Activated naive CD4-positive, alpha-beta T cell treated with anti-CD3 and anti-CD28 coated beads, Interleukin-2, amount 50 U/mL, for 24 hours (primary cell): ENCODE results near the gene FAM168A.

Experiments
- H3K27ac Mint-ChIP-seq: one replicate; pipeline ENCODE4 v1.8.0; 2021; ENCODE audit warnings: mild to moderate bottlenecking, mixed read lengths
- H3K27me3 Mint-ChIP-seq: one replicate; pipeline ENCODE4 v1.8.0; 2021; ENCODE audit warnings: mixed read lengths
- H3K36me3 Mint-ChIP-seq: one replicate; pipeline ENCODE4 v1.8.0; 2021; ENCODE audit warnings: mixed read lengths
- H3K4me1 Mint-ChIP-seq: one replicate; pipeline ENCODE4 v1.8.0; 2021; ENCODE audit warnings: mixed read lengths
- H3K4me3 Mint-ChIP-seq: one replicate; pipeline ENCODE4 v1.8.0; 2021; ENCODE audit warnings: mild to moderate bottlenecking, mixed read lengths
- H3K9me3 Mint-ChIP-seq: one replicate; pipeline ENCODE4 v1.8.0; 2021; ENCODE audit warnings: mixed read lengths

The FAM168A gene

DNA sequence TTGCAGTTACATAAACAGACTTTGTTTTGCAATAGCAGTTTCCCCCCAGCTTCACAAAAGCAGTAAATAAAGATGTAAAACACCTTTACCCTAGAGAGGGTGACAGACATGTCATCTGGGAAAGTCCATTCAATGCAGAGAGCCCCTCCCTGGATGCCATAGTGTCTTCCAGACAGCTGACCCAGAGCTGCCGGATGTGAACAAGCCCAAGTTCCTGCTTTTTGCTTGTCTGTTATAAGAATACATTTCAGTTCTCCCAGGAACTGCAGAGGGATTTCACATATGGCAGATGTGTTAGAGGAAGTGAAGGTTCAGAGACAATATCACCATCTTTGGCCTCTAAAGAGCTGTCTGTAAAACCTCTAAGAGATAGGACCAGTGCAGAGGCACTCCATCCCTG, 172.8 kb downstream of the FAM168A start:
- Mint-ChIP-seq H3K9me3 (no peaks in the 10 kb centered on the region), H3K27me3 (no peaks in the 10 kb centered on the region), H3K36me3 (peaks cover 1% of the 10 kb centered on the region), H3K27ac (no peak overlapping the region), H3K4me3 (no peak overlapping the region), H3K4me1 (no peaks in the 10 kb centered on the region)

DNA sequence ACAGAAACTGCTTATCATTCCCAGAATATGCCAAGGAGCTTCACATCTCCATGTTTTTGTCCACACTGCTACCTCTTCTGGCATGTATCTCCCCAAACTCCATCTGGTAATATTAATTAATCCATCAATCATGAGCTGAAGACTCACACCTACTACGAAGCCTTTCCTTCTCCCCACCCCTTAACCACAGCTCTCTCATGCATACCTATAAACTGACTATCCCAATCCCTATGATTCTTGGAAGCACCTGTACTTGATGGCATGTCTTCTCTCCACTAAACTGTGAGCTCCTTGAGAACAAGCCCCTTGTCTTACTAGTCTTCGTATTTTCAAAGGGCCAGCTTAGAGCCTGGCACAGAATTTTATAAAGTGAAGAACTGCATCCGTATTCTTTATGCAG, 174.4 kb downstream of the FAM168A start:
- Mint-ChIP-seq H3K27me3 (no peaks in the 10 kb centered on the region), H3K27ac (no peak overlapping the region), H3K4me3 (no peak overlapping the region), H3K4me1 (no peaks in the 10 kb centered on the region), H3K36me3 (peaks cover 1% of the 10 kb centered on the region), H3K9me3 (no peaks in the 10 kb centered on the region)

DNA sequence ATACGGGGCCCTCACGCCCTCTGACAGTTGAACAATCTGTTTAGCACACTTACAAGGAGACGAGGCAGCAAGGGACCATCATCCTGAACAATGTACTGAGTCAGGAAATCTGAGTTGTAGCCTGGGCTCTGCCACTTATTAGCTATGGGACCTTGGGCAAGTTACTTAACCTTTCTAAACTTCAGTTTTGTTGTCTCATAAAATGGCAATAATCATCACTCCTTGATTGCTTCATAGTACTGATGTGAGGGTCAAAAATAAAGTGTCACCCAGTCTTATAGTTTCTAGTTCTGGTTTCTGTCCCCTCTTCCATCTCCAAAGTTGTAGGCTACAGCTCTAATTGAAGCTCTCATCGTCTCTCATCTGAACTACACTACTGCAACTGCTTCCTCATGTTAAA, 175.0 kb downstream of the FAM168A start:
- H3K27ac Mint-ChIP-seq, result no peak overlapping the region
- peaks cover 7% of the 10 kb centered on the region for H3K36me3 Mint-ChIP-seq
- no peak overlapping the region for H3K4me3 Mint-ChIP-seq
- no peaks in the 10 kb centered on the region for H3K27me3 Mint-ChIP-seq
- H3K4me1 Mint-ChIP-seq, result no peaks in the 10 kb centered on the region
- no peaks in the 10 kb centered on the region for H3K9me3 Mint-ChIP-seq

DNA sequence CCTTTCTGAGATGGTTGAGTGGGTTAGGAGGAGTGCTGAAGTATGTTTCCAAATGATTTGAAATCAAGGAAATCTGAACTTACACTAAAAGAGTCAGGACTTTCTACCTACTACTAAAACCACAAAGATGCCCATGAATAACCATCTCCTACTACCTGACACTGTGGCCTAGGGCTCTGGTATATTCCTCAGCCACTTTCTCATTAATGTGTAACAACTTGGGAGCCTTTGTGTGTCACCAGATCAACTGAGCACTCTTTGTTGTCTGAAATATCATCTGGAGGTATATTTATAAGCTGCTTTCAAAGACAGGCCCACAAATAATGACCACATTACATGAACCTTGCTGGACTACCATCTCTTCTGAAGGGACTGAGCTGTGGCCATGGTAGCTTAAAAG, 177.8 kb downstream of the FAM168A start:
- Mint-ChIP-seq H3K27me3 (no peaks in the 10 kb centered on the region), H3K36me3 (peaks cover 10% of the 10 kb centered on the region), H3K27ac (no peak overlapping the region), H3K4me1 (peaks cover 2% of the 10 kb centered on the region), H3K4me3 (no peak overlapping the region), H3K9me3 (no peaks in the 10 kb centered on the region)

DNA sequence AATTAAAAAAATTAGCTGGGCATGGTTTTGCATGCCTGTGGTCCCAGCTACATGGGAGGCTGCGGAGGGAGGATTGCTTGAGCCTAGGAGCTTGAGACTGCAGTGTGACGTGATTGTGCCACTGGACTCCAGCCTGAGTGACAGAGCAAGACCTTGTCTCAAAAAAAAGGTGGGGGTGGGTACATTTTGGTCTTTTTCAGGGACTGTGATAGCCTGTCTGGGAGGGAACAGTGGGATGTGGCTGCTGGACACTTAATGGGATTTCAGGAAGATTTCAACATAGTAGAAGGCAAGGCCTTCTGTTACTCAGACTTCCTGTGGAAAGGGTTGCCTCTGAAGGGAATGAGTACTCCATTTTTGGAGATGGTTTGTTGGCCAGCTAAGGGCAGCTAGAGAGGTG, 181.1 kb downstream of the FAM168A start:
- Mint-ChIP-seq H3K27me3 (no peaks in the 10 kb centered on the region), H3K36me3 (peaks cover 10% of the 10 kb centered on the region), H3K27ac (peak overlapping the region; percentile 23), H3K4me3 (no peak overlapping the region), H3K4me1 (peaks cover 5% of the 10 kb centered on the region), H3K9me3 (no peaks in the 10 kb centered on the region)

DNA sequence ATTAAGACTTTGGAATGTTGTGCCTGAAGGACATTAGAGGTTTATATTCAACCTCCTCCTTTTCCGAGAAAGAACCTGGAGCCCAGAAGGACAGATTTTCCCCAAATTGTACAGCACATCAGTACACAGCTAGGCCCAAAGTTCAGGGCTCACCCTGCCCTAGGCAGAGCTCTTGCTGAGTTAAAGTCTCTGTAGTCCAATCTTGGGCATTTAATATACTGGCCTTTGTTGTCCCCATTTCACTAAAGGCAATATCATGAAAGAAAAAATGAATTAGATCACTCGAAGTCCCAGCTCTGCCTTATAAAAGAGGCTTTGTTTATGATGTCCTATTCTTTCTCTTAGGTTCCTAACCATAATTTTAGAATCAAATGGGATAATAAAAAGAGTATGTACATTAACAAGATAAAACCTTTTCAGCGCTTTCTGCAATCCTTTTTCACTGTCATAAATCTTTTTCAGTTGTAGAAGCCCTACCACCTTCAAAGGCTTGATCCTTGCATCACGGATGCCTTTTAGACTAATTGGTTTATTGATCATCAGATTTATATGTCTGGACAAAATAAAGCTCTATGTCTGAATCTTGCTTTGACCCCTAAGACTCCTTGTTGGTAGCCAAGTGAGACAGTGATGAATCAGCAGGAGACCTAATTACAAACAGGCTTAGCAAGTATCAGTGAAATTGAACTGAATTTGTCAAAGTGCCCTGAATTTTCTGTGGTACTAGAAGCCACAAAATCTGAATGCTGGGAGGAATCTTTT, 181.9 kb downstream of the FAM168A start:
- Mint-ChIP-seq H3K27me3 (no peaks in the 10 kb centered on the region), H3K4me3 (no peak overlapping the region), H3K36me3 (peaks cover 10% of the 10 kb centered on the region), H3K27ac (peak overlapping the region; percentile 30), H3K4me1 (peaks cover 5% of the 10 kb centered on the region), H3K9me3 (no peaks in the 10 kb centered on the region)

DNA sequence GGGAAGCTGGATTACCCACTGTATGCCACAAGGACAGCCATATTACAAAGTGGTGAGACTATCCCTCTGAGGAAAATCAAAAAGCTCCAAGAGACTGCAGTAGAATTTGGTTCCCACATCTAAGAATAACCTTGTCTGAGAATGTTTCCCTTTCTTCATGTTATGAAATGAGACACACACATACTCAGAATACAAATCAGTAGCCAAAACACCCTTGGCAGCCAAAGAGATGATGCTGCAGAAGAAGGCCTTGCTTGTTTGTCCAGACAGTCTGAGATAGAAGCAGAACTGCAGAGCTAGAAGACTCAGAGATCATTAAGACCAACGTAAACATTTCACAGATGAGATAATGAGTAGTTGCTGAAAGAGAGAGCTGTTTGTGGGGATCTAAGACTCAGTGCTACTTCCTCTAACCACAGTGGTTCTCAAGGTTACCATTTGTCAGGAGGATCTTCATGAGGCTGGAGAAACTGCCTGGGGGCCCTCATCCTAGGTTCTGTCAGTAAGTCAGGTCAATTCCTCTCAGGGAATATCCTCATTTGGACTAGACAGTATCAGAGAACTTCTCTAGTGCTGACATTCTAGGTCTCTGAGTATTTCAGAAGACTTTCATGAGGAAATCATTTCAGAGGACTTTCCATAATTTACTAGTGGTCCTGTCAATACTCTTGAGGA, 182.8 kb downstream of the FAM168A start:
- Mint-ChIP-seq H3K9me3 (no peaks in the 10 kb centered on the region), H3K4me1 (peaks cover 5% of the 10 kb centered on the region), H3K27me3 (no peaks in the 10 kb centered on the region), H3K4me3 (no peak overlapping the region), H3K27ac (no peak overlapping the region), H3K36me3 (peaks cover 10% of the 10 kb centered on the region)

DNA sequence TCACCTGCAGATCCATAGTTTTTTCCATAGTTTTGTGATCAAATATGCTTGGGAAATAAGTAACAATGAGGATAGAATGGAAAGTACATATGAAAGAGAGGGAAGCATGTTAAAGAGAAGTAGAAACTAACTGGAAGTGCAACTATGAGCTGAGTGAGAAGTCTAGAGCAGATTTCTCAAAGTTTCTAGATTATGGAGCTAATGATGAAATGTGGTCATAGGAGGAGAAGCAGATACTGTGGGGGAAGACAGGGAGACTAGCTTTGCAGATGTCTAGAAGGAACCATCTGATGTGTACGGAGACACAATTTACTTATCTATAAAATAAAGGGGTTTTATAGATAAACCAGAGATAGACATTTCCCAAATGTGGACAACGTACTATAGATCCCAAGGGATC, 184.7 kb downstream of the FAM168A start:
- Mint-ChIP-seq H3K4me3 (no peak overlapping the region), H3K4me1 (peaks cover 5% of the 10 kb centered on the region), H3K9me3 (no peaks in the 10 kb centered on the region), H3K27ac (no peak overlapping the region), H3K27me3 (no peaks in the 10 kb centered on the region), H3K36me3 (peaks cover 8% of the 10 kb centered on the region)

DNA sequence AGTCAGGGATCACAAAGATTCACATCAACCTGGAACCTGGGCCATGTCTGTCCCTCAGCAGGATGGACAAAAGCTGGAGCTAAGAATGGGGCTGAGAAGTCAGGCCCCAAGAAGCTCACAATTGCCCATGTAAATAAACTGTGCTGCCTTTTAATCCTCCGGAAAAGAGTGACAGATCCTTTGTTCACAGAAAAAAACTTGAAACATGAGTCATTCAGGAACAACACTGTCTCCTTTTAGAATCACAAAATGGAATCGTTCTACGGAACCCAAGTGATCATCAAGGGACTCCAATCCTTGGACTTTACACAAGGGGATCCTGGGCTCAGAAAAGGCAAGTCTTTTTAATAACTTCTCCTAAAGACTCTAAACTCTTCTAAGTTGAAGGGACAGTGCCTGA, 185.6 kb downstream of the FAM168A start:
- Mint-ChIP-seq H3K27ac (no peak overlapping the region), H3K36me3 (peaks cover 5% of the 10 kb centered on the region), H3K4me3 (no peak overlapping the region), H3K9me3 (no peaks in the 10 kb centered on the region), H3K27me3 (no peaks in the 10 kb centered on the region), H3K4me1 (peaks cover 5% of the 10 kb centered on the region)

DNA sequence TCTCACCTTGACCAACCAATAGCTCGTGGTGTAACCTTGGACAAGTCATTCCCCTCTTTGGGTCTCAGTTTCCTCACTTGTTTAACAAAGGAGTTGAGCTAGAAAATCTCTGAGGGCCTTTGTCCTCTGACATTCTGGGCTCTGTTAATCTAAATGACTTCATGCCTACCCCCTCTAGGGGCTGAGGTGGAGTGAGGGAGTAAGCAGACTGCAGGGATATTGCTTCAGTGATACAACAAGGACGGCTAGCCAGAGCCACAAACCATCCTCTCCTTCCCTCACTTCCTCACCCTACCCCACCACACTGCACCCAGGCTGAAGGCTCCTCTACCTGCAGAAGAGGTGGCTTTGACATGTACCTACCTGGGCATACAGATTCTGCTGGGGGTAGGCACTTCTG, 186.9 kb downstream of the FAM168A start:
- Mint-ChIP-seq H3K27me3 (no peaks in the 10 kb centered on the region), H3K36me3 (peaks cover 4% of the 10 kb centered on the region), H3K4me3 (no peak overlapping the region), H3K4me1 (peaks cover 5% of the 10 kb centered on the region), H3K27ac (no peak overlapping the region), H3K9me3 (no peaks in the 10 kb centered on the region)

DNA sequence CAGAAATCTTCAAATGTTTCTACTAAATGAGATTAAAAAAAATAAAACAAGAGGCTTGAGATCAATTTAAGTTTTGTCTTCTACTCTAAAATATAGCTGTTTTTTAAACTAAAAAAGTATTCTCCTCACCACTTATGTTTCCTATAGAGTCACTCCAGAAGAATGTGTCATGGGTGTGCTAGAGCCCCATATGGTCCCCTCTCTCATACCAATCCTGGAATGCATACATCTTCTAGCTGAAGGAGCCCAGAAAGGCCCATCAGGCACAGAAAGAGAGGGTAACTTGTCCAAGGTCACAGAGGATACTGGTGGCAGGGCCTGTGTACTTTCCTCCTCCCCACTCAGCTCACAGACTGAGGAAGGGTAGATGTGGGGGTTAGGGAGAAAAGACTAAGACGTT, 187.3 kb downstream of the FAM168A start:
- no peak overlapping the region for H3K27ac Mint-ChIP-seq
- peaks cover 4% of the 10 kb centered on the region for H3K36me3 Mint-ChIP-seq
- no peak overlapping the region for H3K4me3 Mint-ChIP-seq
- peaks cover 5% of the 10 kb centered on the region for H3K4me1 Mint-ChIP-seq
- H3K27me3 Mint-ChIP-seq, result no peaks in the 10 kb centered on the region
- no peaks in the 10 kb centered on the region for H3K9me3 Mint-ChIP-seq

DNA sequence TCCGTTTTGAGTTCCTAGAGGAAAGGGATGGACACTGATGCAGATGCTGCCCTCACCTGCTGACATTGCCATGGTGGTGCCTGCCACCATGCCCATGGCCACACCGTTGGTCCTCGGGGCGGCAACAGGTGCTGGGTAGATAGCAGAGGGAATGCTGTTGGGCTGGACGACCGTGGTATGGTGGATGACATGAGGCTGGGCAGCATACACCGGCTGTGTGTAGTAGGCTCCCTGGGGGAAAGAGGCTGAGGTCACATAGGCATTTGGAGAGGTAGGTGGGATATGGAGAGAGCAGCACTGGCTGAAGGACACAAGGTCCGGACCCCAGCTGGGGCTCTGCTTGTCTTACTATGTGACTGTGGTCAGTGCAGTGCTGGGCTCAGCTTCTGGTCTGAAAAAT, 188.5 kb downstream of the FAM168A start:
- Mint-ChIP-seq H3K9me3 (no peaks in the 10 kb centered on the region), H3K4me3 (no peak overlapping the region), H3K27me3 (no peaks in the 10 kb centered on the region), H3K36me3 (peaks cover 4% of the 10 kb centered on the region), H3K4me1 (no peaks in the 10 kb centered on the region), H3K27ac (no peak overlapping the region)

DNA sequence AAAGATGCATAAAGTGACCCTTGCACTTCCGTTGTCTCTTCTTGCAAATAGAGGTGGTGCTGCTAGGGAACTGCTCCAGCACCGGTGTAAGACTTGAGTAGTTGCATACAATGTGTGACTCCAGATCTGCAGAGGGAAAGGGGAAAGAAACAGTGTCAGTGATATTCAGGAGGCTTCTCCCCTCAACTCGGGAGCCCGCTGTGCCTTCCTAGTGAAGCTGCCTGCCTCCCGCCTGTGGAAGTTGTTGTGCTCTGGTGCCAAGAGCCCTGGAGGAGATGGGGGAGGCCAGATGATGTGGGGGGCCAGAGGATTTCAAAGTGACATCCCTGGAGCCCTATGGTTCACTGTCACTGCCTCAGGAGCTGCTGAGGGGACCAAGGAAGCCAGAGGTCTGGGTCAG, 191.3 kb downstream of the FAM168A start:
- peaks cover 4% of the 10 kb centered on the region for H3K36me3 Mint-ChIP-seq
- H3K9me3 Mint-ChIP-seq, result no peaks in the 10 kb centered on the region
- H3K4me1 Mint-ChIP-seq, result no peaks in the 10 kb centered on the region
- H3K4me3 Mint-ChIP-seq, result no peak overlapping the region
- H3K27ac Mint-ChIP-seq, result no peak overlapping the region
- H3K27me3 Mint-ChIP-seq, result no peaks in the 10 kb centered on the region

DNA sequence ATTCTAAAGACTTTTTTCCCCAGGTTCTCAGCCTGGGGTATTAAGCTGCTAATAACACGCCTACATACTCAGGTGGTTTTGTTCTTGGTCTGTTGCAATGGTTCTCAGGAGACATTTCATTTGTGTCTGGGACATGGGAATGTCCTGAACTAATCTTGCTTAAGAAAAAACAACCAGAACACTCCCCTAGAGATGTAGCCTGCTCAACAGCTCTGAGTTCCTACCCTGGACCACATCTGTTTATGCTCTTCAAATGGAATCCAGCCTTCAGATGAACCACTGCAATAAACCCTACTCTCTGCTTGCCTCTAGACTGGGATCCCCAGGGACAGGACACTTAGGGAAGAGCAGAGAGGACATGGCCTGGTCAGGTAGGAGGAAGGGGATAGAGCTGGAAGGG, 191.8 kb downstream of the FAM168A start:
- Mint-ChIP-seq H3K4me1 (no peaks in the 10 kb centered on the region), H3K4me3 (no peak overlapping the region), H3K36me3 (peaks cover 4% of the 10 kb centered on the region), H3K9me3 (no peaks in the 10 kb centered on the region), H3K27ac (no peak overlapping the region), H3K27me3 (no peaks in the 10 kb centered on the region)

DNA sequence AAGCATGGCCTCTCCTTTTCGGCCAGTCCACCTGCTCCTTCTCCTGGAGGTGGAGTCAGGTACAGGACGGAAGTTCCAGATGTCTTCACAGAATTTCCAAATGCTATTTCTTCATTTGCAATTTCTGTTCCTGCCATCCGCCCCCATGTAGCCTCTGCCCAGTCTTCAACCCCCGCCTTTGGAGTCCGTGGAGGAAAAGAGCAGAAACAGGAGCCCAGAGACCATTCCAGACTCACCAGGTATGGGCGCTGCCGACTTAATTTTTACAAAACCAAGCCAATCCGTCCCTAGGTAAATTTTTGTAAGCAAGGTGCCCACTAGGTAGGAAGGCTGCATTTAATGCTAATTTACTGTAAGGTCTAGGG, 192.8 kb downstream of the FAM168A start:
- no peak overlapping the region for H3K4me3 Mint-ChIP-seq
- peaks cover 4% of the 10 kb centered on the region for H3K36me3 Mint-ChIP-seq
- H3K27me3 Mint-ChIP-seq, result no peaks in the 10 kb centered on the region
- no peaks in the 10 kb centered on the region for H3K9me3 Mint-ChIP-seq
- H3K4me1 Mint-ChIP-seq, result no peaks in the 10 kb centered on the region
- no peak overlapping the region for H3K27ac Mint-ChIP-seq

DNA sequence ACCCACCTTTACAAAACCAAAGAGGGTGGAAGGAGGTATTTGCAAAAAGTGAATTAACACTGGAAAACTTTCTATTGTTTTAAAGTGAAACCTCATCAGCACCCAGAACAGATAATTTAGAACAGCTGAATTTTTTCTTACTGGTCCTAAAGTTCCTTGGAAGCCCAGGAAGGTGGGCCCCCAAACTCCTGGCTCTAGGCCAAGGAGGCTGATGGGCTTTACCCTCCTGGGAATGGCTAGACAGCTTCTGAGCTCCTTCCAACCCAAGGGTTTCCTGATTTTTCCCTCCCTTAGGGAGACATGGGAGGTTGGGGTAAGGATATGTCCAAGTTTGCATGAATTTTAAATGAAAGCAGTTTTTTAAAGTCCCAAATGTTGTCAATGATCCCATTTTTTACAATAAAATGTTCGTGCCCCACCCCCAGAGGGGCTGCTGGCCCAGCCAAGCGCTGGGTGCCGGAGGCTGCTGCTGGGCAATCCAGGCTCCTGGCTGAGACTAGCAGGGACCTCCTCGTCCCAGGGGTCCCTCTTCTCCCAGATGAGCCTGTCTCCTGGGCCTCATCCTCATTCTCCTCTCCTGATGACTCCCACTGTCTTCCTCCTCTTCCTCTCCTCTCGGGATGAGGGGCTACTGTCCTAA, 193.3 kb downstream of the FAM168A start:
- Mint-ChIP-seq H3K27ac (no peak overlapping the region), H3K36me3 (peaks cover 4% of the 10 kb centered on the region), H3K27me3 (no peaks in the 10 kb centered on the region), H3K9me3 (no peaks in the 10 kb centered on the region), H3K4me1 (no peaks in the 10 kb centered on the region), H3K4me3 (no peak overlapping the region)
